ENCODE measurements around the gene FBRSL1.

FBRSL1 gene

DNA sequence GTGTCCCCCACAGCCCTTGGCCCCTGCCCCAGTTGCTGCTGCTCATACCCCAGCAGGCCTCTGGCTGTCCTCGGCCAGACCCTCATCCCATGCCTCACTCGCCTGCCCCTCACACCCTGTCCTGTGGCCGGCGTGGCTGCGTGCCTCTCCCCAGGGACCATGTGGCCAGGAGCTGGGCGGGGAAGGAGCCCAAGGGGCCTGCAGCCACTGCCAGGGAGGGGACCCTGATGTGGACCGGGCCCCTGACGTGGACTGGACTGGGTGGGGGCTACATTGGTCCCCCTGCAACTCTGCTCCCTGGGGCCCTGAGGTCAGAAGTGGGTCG is 10.9 kb downstream of the FBRSL1 start:
- DNase-seq (ENCODE audit: low read depth), result no peak
- TF ChIP-seq, protein P1, sequence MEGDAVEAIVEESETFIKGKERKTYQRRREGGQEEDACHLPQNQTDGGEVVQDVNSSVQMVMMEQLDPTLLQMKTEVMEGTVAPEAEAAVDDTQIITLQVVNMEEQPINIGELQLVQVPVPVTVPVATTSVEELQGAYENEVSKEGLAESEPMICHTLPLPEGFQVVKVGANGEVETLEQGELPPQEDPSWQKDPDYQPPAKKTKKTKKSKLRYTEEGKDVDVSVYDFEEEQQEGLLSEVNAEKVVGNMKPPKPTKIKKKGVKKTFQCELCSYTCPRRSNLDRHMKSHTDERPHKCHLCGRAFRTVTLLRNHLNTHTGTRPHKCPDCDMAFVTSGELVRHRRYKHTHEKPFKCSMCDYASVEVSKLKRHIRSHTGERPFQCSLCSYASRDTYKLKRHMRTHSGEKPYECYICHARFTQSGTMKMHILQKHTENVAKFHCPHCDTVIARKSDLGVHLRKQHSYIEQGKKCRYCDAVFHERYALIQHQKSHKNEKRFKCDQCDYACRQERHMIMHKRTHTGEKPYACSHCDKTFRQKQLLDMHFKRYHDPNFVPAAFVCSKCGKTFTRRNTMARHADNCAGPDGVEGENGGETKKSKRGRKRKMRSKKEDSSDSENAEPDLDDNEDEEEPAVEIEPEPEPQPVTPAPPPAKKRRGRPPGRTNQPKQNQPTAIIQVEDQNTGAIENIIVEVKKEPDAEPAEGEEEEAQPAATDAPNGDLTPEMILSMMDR (IDR thresholded peaks at IDR 0.05; ENCODE audit: low read depth, low read length, missing control alignments), result no peak
- in situ Hi-C loops (cut with HindIII; ENCODE audit: low sequenced_read_pairs), result no loop called here
- H3K4me3 ChIP-seq (ENCODE audit: low read depth, low read length), result no peak overlapping the region

DNA sequence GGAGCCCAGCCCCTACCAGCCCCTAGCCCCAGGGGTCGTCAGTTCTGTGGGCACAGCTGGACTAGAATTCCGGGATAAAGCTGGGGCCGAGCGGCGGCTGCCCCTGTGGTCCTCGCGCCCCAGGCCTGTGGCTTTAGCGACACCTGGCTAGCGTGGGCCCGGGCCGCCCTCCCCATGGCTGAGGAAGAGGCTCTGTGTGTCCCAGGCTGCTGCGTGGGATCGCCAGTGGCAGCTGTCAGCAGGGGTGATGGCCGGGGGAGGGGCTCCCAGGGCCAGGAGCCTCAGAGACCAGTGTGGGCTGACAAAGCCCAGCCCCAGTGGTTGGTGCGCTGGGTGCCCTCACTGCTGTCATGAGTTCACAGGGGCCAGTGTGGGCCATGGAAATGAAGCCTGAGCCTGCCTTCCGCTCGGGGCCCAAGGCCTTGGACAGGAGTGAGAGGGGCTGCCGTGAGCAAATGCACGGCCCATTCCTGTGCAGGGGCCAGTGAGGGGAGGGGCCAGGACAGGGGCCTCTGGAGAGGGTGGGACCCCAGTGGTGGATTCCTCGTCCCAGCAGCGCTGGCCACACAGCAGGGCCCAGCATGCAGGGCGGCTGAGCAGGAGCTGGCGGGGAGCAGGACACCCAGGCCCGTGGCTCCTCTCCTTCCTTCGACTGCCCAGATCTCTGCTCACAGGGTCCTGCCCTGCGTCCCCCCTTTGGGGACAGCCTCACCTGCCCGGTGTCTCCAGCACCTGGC is 11.4 kb downstream of the FBRSL1 start:
- TF ChIP-seq, protein P1 (IDR thresholded peaks at IDR 0.05; ENCODE audit: low read depth, low read length, missing control alignments), result no peak
- no peak for DNase-seq (ENCODE audit: low read depth)
- no peak overlapping the region for H3K4me3 ChIP-seq (ENCODE audit: low read depth, low read length)
- in situ Hi-C loops (cut with HindIII; ENCODE audit: low sequenced_read_pairs), result no loop called here

DNA sequence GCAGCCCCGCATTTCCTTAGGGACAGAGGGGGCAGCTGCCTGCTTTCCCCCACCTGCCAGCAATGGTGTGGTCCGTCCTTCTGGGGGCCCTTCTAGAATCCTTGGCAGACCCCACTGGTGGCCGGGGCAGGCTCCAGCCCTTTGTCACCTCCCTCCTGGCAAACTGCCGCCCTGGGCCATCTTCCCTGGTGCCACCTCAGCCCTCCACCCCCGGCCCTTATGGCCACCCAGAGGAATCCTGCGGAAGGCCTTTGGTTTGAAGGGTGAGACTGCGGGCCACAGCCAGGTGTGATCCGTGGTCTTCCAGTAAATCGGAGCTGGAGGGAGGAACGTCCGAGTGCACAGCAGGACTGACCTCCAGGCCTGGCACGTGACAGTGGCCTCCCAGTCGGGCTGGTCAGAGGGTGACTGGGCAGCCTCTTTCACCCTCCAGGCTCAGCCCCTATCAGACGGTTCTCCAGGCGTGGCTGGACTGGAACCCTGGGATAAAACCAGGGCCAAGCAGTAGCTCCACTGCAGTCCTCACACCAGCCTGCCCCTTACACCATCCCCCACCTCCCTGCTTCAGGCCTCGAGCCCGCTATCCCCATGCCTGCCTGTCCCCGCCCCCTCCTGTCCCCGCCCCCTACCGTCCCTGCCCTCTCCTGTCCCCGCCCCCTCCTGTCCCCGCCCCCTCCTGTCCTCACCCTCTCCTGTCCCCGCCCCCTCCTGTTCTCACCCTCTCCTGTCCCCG is 12.4 kb downstream of the FBRSL1 start:
- H3K4me3 ChIP-seq (ENCODE audit: low read depth, low read length), result no peak overlapping the region
- no peak for DNase-seq (ENCODE audit: low read depth)
- TF ChIP-seq, protein P1 (IDR thresholded peaks at IDR 0.05; ENCODE audit: low read depth, low read length, missing control alignments), result no peak
- in situ Hi-C loops (cut with HindIII; ENCODE audit: low sequenced_read_pairs), result no loop called here

DNA sequence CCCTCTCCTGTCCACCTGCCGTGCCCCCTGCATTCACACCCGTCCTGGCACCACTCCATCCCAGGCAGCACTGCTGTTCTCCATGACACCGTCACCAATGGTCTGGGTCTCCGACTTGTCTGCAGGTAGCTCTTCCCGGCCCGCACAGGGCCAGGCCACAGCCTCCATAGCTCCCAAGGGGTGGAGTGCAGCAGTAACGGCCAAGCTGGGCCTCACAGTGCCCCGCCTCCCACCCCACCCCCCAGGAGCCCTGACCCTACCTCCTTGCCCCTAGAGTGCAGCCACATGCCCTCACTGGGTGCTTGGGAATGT is 12.9 kb downstream of the FBRSL1 start:
- TF ChIP-seq, protein P1 (IDR thresholded peaks at IDR 0.05; ENCODE audit: low read depth, low read length, missing control alignments), result no peak
- no peak overlapping the region for H3K4me3 ChIP-seq (ENCODE audit: low read depth, low read length)
- in situ Hi-C loops (cut with HindIII; ENCODE audit: low sequenced_read_pairs), result no loop called here
- DNase-seq (ENCODE audit: low read depth), result no peak

DNA sequence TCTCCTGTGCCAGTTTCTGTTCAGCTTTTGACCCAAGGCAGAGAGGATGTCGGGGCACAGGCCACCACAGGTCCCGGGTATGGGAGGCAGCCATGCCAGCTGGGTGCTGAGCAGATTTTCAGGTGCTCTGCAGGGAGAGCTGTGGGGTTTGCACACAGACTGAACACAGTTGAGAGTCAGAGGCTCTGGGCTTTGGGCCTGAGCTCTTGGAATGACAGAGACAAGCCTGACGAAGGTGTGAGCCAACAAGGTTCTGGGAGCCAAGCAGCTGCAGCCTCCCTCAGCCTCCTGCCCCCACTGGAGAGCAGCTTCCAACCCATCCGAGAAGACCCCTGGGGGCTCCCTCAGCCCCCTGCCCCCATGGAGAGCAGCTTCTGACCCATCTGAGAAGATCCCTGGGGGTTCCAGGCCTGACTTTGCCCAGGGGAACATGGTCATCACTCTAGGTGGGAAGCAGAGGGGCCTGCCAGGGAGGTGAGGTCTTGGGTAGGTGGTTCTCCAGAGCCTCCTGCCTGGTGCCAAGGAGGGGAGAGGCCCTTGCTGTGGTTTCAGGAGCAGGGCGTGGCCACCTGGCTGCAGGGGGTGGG is 13.8 kb downstream of the FBRSL1 start:
- DNase-seq (ENCODE audit: low read depth), result peak; percentile 18
- H3K4me3 ChIP-seq (ENCODE audit: low read depth, low read length), result no peak overlapping the region
- in situ Hi-C loops (cut with HindIII; ENCODE audit: low sequenced_read_pairs), result no loop called here
- TF ChIP-seq, protein P1 (IDR thresholded peaks at IDR 0.05; ENCODE audit: low read depth, low read length, missing control alignments), result no peak

DNA sequence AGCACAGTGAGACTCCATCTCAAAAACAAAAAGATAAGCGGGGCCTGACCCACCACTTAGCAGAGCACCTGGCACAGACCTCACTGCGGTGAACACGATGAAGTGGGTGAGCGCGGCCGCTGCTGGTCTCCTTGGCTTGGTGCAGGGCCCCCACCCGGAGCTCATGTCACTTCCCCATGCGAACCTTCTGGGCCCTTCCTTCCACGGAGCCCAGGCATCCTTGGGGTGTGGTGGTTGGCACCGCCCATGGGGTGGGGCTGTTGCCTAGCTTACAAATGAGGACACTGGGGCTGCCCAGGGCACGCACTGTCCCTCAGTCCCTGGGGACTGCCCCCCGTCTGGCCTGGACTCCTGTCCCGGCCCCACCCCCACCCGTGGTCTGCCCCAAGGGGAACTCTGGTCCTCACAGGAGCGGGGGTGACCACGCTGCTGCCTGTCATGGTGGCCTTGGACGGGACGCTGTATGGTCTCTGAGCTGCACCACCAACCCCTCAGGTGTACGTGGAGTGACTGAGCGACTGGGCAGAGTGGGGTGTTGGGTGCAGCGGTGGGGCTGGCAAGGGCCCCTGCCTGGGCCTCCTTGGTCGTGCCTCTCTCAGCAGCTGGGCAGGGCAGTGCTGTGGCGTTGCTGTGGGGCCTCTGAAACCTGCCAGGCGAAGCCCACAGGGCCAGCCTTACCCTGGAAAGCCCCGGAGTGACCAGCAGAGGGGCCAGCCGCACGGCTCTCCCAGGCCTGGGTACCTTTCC is 15.3 kb downstream of the FBRSL1 start:
- H3K4me3 ChIP-seq (ENCODE audit: low read depth, low read length), result no peak overlapping the region
- TF ChIP-seq, protein P1 (IDR thresholded peaks at IDR 0.05; ENCODE audit: low read depth, low read length, missing control alignments), result no peak
- in situ Hi-C loops (cut with HindIII; ENCODE audit: low sequenced_read_pairs), result no loop called here
- no peak for DNase-seq (ENCODE audit: low read depth)

Data from astrocyte of the cerebellum (primary cell).